ENCODE measurements around the gene PAXIP1.

- TF ChIP-seq GATA2 (IDR thresholded peaks at IDR 0.05; ENCODE audit: low read depth, low read length) (no peak), GATA3 (IDR thresholded peaks at IDR 0.05; ENCODE audit: low read depth, low read length) (no peak)
These were observed 52.0 kb downstream of the PAXIP1 start for GRCh38 chr7:154950960-154951359.
